Measurements from ENCODE around the gene ENGASE. TPM values are rescaled to one million over a fixed set of nuclear protein-coding genes. Genes with fewer than 3 reads are reported as not detected.
A peak's percentile ranks its signal among the peaks of the same experiment; 100 is the strongest.

The ENGASE gene
- total and polyA plus RNA-seq, 7 donors: 7.5 to 80.8 (median 26.7) TPM

DNA sequence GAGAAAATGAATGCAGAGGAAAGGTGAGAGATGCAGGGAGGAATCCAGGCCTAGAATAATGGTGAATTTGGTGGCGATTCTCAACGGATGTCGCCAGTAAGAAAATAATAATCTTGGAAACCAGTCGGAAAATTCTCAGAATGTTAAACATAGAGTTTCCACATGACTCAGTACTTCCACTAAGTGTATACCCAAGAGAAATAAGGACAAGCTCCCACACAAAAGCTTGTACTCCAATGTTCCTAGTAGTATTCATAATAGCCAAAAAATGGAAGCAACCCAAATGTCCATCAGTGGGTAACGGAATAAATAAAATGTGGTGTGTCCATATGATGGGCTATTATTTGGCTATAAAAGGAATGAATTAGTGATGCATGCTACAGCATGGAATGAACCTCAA, 19.4 kb upstream of the ENGASE start:
- WGBS, 3 donors: 75 to 80% (median 76%) methylated on average over 5 of the region's 5 CpGs
- TF ChIP-seq CTCF (IDR thresholded peaks at IDR 0.05): no peak
- Histone ChIP-seq H3K36me3 (ENCODE audit: insufficient read depth in 1 of 2, low read depth in 1 of 2) (no peaks in the 10 kb centered on the region), H3K9me3 (peaks cover 3% of the 10 kb centered on the region), H3K4me3 (no peak overlapping the region), H3K27me3 (ENCODE audit: insufficient read depth in 3 of 3, low read length in 2 of 3) (no peaks in the 10 kb centered on the region), H3K27ac (no peak overlapping the region), H3K4me1 (no peaks in the 10 kb centered on the region)
- ATAC-seq (no peak), DNase-seq (no peak)
- intact Hi-C loops (cut with DNase I): no loop called here

- no peak for TF ChIP-seq CTCF (IDR thresholded peaks at IDR 0.05)
- DNase-seq (peak in 1 of 2 donors; percentile 29), ATAC-seq (no peak)
- intact Hi-C loops (cut with DNase I): no loop called here
- Histone ChIP-seq H3K4me3 (no peak overlapping the region), H3K27ac (no peak overlapping the region), H3K9me3 (peaks cover 3% of the 10 kb centered on the region), H3K36me3 (ENCODE audit: insufficient read depth in 1 of 2, low read depth in 1 of 2) (no peaks in the 10 kb centered on the region), H3K4me1 (no peaks in the 10 kb centered on the region), H3K27me3 (ENCODE audit: insufficient read depth in 3 of 3, low read length in 2 of 3) (no peaks in the 10 kb centered on the region)
- WGBS, 3 donors: 85 to 90% (median 88%) methylated on average over 10 of the region's 10 CpGs
Measured at GRCh38 chr17:79057737-79058385, 16.8 kb upstream of the ENGASE start.

- Histone ChIP-seq H3K9me3 (no peaks in the 10 kb centered on the region), H3K27me3 (ENCODE audit: insufficient read depth in 3 of 3, low read length in 2 of 3) (no peaks in the 10 kb centered on the region), H3K27ac (no peak overlapping the region), H3K4me3 (no peak overlapping the region), H3K36me3 (ENCODE audit: insufficient read depth in 1 of 2, low read depth in 1 of 2) (no peaks in the 10 kb centered on the region), H3K4me1 (no peaks in the 10 kb centered on the region)
- 84 to 92% (median 87%) methylated on average over 7 of the region's 7 CpGs for WGBS, 3 donors
- DNase-seq (no peak), ATAC-seq (no peak)
- intact Hi-C loops (cut with DNase I): loop anchor here in 1 of 2 donors (2.0 kb wide), 1 partner anchor 20 kb away; no protein-coding TSS in a partner anchor
- TF ChIP-seq CTCF (IDR thresholded peaks at IDR 0.05): no peak
Measured at GRCh38 chr17:79062691-79063090, 11.9 kb upstream of the ENGASE start.

GRCh38 chr17:79064026-79064425, 10.6 kb upstream of the ENGASE start:
- no peaks in the 10 kb centered on the region for H3K9me3 ChIP-seq
- no peak for ATAC-seq
- no peak overlapping the region for H3K4me3 ChIP-seq
- DNase-seq: no peak
- H3K4me1 ChIP-seq: no peaks in the 10 kb centered on the region
- WGBS, 3 donors: 37 to 47% (median 39%) methylated on average over 4 of the region's 4 CpGs
- H3K27me3 ChIP-seq (ENCODE audit: insufficient read depth in 3 of 3, low read length in 2 of 3): no peaks in the 10 kb centered on the region
- no peaks in the 10 kb centered on the region for H3K36me3 ChIP-seq (ENCODE audit: insufficient read depth in 1 of 2, low read depth in 1 of 2)
- no peak overlapping the region for H3K27ac ChIP-seq
- TF ChIP-seq CTCF (IDR thresholded peaks at IDR 0.05): no peak
- intact Hi-C loops (cut with DNase I): no loop called here

Data from psoas muscle (tissue), 8 donors.